GM23338 (cell line): Measurements from ENCODE around the gene ACTG1. TPM values are rescaled to one million over a fixed set of nuclear protein-coding genes. Genes with fewer than 3 reads are reported as not detected.

Source experiments
- ATAC-seq: fragments of 200-7000 bp; cut with Tn5 transposase; 3 replicates; pipeline ENCODE4 v1.9.1; 2020
- DNase-seq: peaks from one replicate; pipeline ENCODE4 v3.0.0-alpha.2; 2015; ENCODE audit warnings: low spot score
- H2AFZ ChIP-seq: fragments of 200-600 bp; sonication (generic); 2 replicates; pipeline ENCODE4 v1.8.0; 2016; ENCODE audit warnings: antibody characterized with exemption, mild to moderate bottlenecking, moderate library complexity
- H3F3A ChIP-seq: fragments of 200-600 bp; sonication (generic); replicated peaks from 2 replicates; pipeline ENCODE4 v1.8.0; 2017; ENCODE audit warnings: antibody characterized with exemption, mixed run types, low read depth
- H3K27ac ChIP-seq: fragments of 200-600 bp; sonication (generic); 2 replicates; pipeline ENCODE4 v1.6.1; 2016; ENCODE audit warnings: low read depth
- H3K27me3 ChIP-seq: fragments of 200-600 bp; sonication (generic); 2 replicates; pipeline ENCODE4 v1.8.0; 2016; ENCODE audit warnings: mild to moderate bottlenecking, mixed run types, moderate library complexity; ENCODE audit not compliant: insufficient read depth
- H3K36me3 ChIP-seq: fragments of 200-600 bp; sonication (generic); 2 replicates; pipeline ENCODE4 v1.8.0; 2016; ENCODE audit warnings: mild to moderate bottlenecking; ENCODE audit not compliant: insufficient read depth
- H3K4me1 ChIP-seq: fragments of 200-600 bp; sonication (generic); 2 replicates; pipeline ENCODE4 v1.8.0; 2016; ENCODE audit warnings: mild to moderate bottlenecking, moderate library complexity; ENCODE audit not compliant: insufficient read depth
- H3K4me2 ChIP-seq: fragments of 200-600 bp; sonication (generic); 2 replicates; pipeline ENCODE4 v1.7.1; 2017; ENCODE audit warnings: mixed run types
- H3K4me3 ChIP-seq: fragments of 200-600 bp; sonication (generic); 2 replicates; pipeline ENCODE4 v1.6.1; 2016; ENCODE audit warnings: mixed run types
- H3K79me2 ChIP-seq: fragments of 200-600 bp; sonication (generic); replicated peaks from 2 replicates; pipeline ENCODE4 v1.8.0; 2017; ENCODE audit warnings: mild to moderate bottlenecking; ENCODE audit not compliant: insufficient read depth
- H3K9me2 ChIP-seq: fragments of 200-600 bp; sonication (generic); 2 replicates; pipeline ENCODE4 v1.8.0; 2017; ENCODE audit not compliant: insufficient read depth
- H4K20me1 ChIP-seq: fragments of 200-600 bp; sonication (generic); replicated peaks from 2 replicates; pipeline ENCODE4 v1.8.0; 2017; ENCODE audit warnings: mild to moderate bottlenecking; ENCODE audit not compliant: insufficient read depth
- H3K27ac Mint-ChIP-seq: 2 replicates; pipeline ENCODE4 v1.8.0; 2020; ENCODE audit warnings: inconsistent platforms, mild to moderate bottlenecking, moderate library complexity, mixed read lengths
- H3K27me3 Mint-ChIP-seq: 3 replicates; pipeline ENCODE4 v1.8.0; 2022; ENCODE audit warnings: low read depth, mild to moderate bottlenecking, moderate library complexity, mixed read lengths, inconsistent platforms; ENCODE audit not compliant: insufficient read depth, poor library complexity
- H3K36me3 Mint-ChIP-seq: 3 replicates; pipeline ENCODE4 v1.8.0; 2021; ENCODE audit warnings: low read depth, mild to moderate bottlenecking, inconsistent platforms, moderate library complexity, mixed read lengths
- H3K4me1 Mint-ChIP-seq: 3 replicates; pipeline ENCODE4 v1.8.0; 2020; ENCODE audit warnings: mild to moderate bottlenecking, inconsistent platforms, mixed read lengths
- H3K4me3 Mint-ChIP-seq: 3 replicates; pipeline ENCODE4 v1.8.0; 2021; ENCODE audit warnings: moderate library complexity, mild to moderate bottlenecking, inconsistent platforms, mixed read lengths
- H3K9me3 Mint-ChIP-seq: 3 replicates; pipeline ENCODE4 v1.8.0; 2020; ENCODE audit warnings: moderate library complexity, mild to moderate bottlenecking, inconsistent platforms, mixed read lengths
- CREB1 ChIP-seq: fragments of 250-450 bp; sonication (Bioruptor Pico); IDR thresholded peaks from 2 replicates; pipeline ENCODE4 v1.5.0; 2020; ENCODE audit warnings: low read depth, mild to moderate bottlenecking, moderate library complexity
- EZH2 ChIP-seq: fragments of 200-600 bp; sonication (generic); IDR thresholded peaks from one replicate; pipeline ENCODE4 v1.8.0; 2017; ENCODE audit warnings: antibody characterized with exemption, mild to moderate bottlenecking, low read depth; ENCODE audit not compliant: unreplicated experiment
- EZH2phosphoT487 ChIP-seq: fragments of 200-600 bp; sonication (generic); IDR thresholded peaks from one replicate; pipeline ENCODE4 v1.8.1; 2018; ENCODE audit warnings: antibody characterized with exemption; ENCODE audit not compliant: unreplicated experiment
- JUNB ChIP-seq: IDR thresholded peaks from one replicate; pipeline ENCODE4 v1.6.1; 2016; ENCODE audit warnings: antibody characterized with exemption; ENCODE audit not compliant: unreplicated experiment
- NANOG ChIP-seq: IDR thresholded peaks from 2 replicates; pipeline ENCODE4 v1.6.1; 2016; ENCODE audit warnings: antibody characterized with exemption, borderline replicate concordance
- POLR2AphosphoS5 ChIP-seq: IDR thresholded peaks from 2 replicates; pipeline ENCODE4 v1.6.1; 2016; ENCODE audit warnings: antibody characterized with exemption, low read depth
- STAT1 ChIP-seq: IDR thresholded peaks from one replicate; pipeline ENCODE4 v1.6.1; 2016; ENCODE audit warnings: antibody characterized with exemption; ENCODE audit not compliant: unreplicated experiment
- ZNF114 ChIP-seq: fragments of 250-450 bp; sonication (Bioruptor Pico); IDR thresholded peaks from 2 replicates; pipeline ENCODE4 v1.5.0; 2020; ENCODE audit warnings: mild to moderate bottlenecking, moderate library complexity
- ZNF331 ChIP-seq: fragments of 250-450 bp; sonication (Bioruptor Pico); IDR thresholded peaks from 2 replicates; pipeline ENCODE4 v1.5.0; 2020; ENCODE audit warnings: low read depth, mild to moderate bottlenecking, moderate library complexity
- polyA plus RNA-seq: library from polyadenylated mRNA; unstranded; fragments of >200 nt; fragmentation: Nextera tagmentation; extraction: Ambion mirVana; gene quantifications from 2 replicates; pipeline ENCODE4 v1.2.1, GENCODE V29; 2016
- total RNA-seq: library from RNA; depleted of rRNA; stranded (reverse); fragments of >200 nt; shearing (Covaris generic); gene quantifications from 2 replicates; pipeline ENCODE4 v1.2.3, GENCODE V29; 2014
- TF ChIP-seq, protein P1 (sequence below): fragments of 250-450 bp; sonication (Bioruptor Pico); IDR thresholded peaks from 2 replicates; pipeline ENCODE4 v1.5.0; 2020; ENCODE audit warnings: mild to moderate bottlenecking, moderate library complexity
- TF ChIP-seq, protein P2 (sequence below): IDR thresholded peaks from 2 replicates; pipeline ENCODE4 v1.6.1; 2016; ENCODE audit warnings: antibody characterized with exemption
- TF ChIP-seq, protein P3 (sequence below): IDR thresholded peaks from one replicate; pipeline ENCODE4 v1.6.1; 2018; ENCODE audit warnings: antibody characterized with exemption; ENCODE audit not compliant: unreplicated experiment
- TF ChIP-seq, protein P4 (sequence below), 2 experiments: fragments of 200-600 bp in 1 of 2; sonication (generic) in 1 of 2; conservative IDR thresholded peaks; 2 replicates each; pipeline versions ENCODE4 v1.5.1 to v1.6.1; 2016 to 2017; ENCODE audit warnings: antibody characterized with exemption in 2 of 2, low read depth in 2 of 2, mild to moderate bottlenecking in 2 of 2, moderate library complexity in 1 of 2

The ACTG1 gene
- total and polyA plus RNA-seq, 2 experiments from 2014 or later, result 1,867 to 4,739 TPM

DNA sequence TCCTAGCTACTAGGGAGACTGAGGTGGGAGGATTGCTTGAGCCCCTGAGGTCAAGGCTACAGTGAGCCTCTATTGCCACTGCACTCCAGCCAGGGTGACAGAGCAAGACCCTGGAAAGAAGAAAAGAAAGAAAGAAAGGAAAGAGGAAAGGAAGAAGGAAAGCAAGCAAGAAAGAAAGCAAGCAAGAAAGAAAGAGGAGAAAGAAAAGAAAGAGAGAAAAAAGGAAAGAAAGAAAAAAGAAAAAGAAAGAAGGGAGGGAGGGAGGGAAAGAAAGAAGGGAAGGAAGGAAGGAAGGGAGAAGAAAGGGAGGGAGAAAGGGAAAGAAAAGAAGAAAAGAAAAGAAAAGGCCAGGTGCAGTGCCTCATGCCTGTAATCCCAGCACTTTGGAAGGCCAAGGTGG is 9.0 kb downstream of the ACTG1 start:
- Mint-ChIP-seq H3K4me1 (peaks cover 3% of the 10 kb centered on the region; the same call in 1 of the 3 replicates), H3K9me3 (peaks cover 12% of the 10 kb centered on the region; the same call in 2 of the 3 replicates), H3K4me3 (no peak overlapping the region), H3K36me3 (peaks cover 12% of the 10 kb centered on the region), H3K27me3 (peaks cover 29% of the 10 kb centered on the region), H3K27ac (no peak overlapping the region)
- Histone ChIP-seq H3K4me1 (peaks cover 6% of the 10 kb centered on the region; the same call in 1 of the 2 replicates), H2AFZ (no peak overlapping the region), H3K27me3 (no peaks in the 10 kb centered on the region), H3K9me2 (no peaks in the 10 kb centered on the region), H3K4me2 (no peak overlapping the region), H3F3A (peaks cover 12% of the 10 kb centered on the region), H3K27ac (no peak overlapping the region), H3K79me2 (no peaks in the 10 kb centered on the region), H4K20me1 (no peaks in the 10 kb centered on the region), H3K4me3 (no peak overlapping the region), H3K36me3 (0 out of 2 replicates have a peak, but pooled peaks cover 2% of the 10 kb centered on the region)
- no peak for DNase-seq
- TF ChIP-seq STAT1, result no peak
- TF ChIP-seq, protein P1, sequence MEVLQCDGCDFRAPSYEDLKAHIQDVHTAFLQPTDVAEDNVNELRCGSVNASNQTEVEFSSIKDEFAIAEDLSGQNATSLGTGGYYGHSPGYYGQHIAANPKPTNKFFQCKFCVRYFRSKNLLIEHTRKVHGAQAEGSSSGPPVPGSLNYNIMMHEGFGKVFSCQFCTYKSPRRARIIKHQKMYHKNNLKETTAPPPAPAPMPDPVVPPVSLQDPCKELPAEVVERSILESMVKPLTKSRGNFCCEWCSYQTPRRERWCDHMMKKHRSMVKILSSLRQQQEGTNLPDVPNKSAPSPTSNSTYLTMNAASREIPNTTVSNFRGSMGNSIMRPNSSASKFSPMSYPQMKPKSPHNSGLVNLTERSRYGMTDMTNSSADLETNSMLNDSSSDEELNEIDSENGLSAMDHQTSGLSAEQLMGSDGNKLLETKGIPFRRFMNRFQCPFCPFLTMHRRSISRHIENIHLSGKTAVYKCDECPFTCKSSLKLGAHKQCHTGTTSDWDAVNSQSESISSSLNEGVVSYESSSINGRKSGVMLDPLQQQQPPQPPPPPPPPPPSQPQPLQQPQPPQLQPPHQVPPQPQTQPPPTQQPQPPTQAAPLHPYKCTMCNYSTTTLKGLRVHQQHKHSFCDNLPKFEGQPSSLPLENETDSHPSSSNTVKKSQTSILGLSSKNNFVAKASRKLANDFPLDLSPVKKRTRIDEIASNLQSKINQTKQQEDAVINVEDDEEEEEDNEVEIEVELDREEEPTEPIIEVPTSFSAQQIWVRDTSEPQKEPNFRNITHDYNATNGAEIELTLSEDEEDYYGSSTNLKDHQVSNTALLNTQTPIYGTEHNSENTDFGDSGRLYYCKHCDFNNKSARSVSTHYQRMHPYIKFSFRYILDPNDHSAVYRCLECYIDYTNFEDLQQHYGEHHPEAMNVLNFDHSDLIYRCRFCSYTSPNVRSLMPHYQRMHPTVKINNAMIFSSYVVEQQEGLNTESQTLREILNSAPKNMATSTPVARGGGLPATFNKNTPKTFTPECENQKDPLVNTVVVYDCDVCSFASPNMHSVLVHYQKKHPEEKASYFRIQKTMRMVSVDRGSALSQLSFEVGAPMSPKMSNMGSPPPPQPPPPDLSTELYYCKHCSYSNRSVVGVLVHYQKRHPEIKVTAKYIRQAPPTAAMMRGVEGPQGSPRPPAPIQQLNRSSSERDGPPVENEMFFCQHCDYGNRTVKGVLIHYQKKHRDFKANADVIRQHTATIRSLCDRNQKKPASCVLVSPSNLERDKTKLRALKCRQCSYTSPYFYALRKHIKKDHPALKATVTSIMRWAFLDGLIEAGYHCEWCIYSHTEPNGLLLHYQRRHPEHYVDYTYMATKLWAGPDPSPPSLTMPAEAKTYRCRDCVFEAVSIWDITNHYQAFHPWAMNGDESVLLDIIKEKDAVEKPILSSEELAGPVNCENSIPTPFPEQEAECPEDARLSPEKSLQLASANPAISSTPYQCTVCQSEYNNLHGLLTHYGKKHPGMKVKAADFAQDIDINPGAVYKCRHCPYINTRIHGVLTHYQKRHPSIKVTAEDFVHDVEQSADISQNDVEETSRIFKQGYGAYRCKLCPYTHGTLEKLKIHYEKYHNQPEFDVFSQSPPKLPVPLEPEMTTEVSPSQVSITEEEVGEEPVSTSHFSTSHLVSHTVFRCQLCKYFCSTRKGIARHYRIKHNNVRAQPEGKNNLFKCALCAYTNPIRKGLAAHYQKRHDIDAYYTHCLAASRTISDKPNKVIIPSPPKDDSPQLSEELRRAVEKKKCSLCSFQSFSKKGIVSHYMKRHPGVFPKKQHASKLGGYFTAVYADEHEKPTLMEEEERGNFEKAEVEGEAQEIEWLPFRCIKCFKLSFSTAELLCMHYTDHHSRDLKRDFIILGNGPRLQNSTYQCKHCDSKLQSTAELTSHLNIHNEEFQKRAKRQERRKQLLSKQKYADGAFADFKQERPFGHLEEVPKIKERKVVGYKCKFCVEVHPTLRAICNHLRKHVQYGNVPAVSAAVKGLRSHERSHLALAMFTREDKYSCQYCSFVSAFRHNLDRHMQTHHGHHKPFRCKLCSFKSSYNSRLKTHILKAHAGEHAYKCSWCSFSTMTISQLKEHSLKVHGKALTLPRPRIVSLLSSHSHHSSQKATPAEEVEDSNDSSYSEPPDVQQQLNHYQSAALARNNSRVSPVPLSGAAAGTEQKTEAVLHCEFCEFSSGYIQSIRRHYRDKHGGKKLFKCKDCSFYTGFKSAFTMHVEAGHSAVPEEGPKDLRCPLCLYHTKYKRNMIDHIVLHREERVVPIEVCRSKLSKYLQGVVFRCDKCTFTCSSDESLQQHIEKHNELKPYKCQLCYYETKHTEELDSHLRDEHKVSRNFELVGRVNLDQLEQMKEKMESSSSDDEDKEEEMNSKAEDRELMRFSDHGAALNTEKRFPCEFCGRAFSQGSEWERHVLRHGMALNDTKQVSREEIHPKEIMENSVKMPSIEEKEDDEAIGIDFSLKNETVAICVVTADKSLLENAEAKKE (CRISPR knock-in tag), result no peak
- no peak for TF ChIP-seq EZH2
- TF ChIP-seq, protein P2, sequence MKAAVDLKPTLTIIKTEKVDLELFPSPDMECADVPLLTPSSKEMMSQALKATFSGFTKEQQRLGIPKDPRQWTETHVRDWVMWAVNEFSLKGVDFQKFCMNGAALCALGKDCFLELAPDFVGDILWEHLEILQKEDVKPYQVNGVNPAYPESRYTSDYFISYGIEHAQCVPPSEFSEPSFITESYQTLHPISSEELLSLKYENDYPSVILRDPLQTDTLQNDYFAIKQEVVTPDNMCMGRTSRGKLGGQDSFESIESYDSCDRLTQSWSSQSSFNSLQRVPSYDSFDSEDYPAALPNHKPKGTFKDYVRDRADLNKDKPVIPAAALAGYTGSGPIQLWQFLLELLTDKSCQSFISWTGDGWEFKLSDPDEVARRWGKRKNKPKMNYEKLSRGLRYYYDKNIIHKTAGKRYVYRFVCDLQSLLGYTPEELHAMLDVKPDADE, result no peak
- TF ChIP-seq NANOG, result no peak
- TF ChIP-seq, protein P3, sequence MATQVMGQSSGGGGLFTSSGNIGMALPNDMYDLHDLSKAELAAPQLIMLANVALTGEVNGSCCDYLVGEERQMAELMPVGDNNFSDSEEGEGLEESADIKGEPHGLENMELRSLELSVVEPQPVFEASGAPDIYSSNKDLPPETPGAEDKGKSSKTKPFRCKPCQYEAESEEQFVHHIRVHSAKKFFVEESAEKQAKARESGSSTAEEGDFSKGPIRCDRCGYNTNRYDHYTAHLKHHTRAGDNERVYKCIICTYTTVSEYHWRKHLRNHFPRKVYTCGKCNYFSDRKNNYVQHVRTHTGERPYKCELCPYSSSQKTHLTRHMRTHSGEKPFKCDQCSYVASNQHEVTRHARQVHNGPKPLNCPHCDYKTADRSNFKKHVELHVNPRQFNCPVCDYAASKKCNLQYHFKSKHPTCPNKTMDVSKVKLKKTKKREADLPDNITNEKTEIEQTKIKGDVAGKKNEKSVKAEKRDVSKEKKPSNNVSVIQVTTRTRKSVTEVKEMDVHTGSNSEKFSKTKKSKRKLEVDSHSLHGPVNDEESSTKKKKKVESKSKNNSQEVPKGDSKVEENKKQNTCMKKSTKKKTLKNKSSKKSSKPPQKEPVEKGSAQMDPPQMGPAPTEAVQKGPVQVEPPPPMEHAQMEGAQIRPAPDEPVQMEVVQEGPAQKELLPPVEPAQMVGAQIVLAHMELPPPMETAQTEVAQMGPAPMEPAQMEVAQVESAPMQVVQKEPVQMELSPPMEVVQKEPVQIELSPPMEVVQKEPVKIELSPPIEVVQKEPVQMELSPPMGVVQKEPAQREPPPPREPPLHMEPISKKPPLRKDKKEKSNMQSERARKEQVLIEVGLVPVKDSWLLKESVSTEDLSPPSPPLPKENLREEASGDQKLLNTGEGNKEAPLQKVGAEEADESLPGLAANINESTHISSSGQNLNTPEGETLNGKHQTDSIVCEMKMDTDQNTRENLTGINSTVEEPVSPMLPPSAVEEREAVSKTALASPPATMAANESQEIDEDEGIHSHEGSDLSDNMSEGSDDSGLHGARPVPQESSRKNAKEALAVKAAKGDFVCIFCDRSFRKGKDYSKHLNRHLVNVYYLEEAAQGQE, result no peak
- no peak for TF ChIP-seq EZH2phosphoT487
- no peak for TF ChIP-seq POLR2AphosphoS5
- TF ChIP-seq ZNF331, result no peak
- no peak for TF ChIP-seq JUNB
- no peak for TF ChIP-seq CREB1 (CRISPR knock-in tag)
- TF ChIP-seq ZNF114 (CRISPR knock-in tag), result no peak
- TF ChIP-seq, protein P4, sequence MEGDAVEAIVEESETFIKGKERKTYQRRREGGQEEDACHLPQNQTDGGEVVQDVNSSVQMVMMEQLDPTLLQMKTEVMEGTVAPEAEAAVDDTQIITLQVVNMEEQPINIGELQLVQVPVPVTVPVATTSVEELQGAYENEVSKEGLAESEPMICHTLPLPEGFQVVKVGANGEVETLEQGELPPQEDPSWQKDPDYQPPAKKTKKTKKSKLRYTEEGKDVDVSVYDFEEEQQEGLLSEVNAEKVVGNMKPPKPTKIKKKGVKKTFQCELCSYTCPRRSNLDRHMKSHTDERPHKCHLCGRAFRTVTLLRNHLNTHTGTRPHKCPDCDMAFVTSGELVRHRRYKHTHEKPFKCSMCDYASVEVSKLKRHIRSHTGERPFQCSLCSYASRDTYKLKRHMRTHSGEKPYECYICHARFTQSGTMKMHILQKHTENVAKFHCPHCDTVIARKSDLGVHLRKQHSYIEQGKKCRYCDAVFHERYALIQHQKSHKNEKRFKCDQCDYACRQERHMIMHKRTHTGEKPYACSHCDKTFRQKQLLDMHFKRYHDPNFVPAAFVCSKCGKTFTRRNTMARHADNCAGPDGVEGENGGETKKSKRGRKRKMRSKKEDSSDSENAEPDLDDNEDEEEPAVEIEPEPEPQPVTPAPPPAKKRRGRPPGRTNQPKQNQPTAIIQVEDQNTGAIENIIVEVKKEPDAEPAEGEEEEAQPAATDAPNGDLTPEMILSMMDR (conservative IDR thresholded peaks at IDR 0.05; ENCODE audit: low read depth in 2 of 2), result no peak
- no peak for ATAC-seq
